ENCODE results near the gene ARMCX5. TPM values are rescaled to one million over a fixed set of nuclear protein-coding genes. Genes with fewer than 3 reads are reported as not detected.

Gene ARMCX5
- 3.6 TPM for polyA plus RNA-seq (2013, experiment 1 of 2; ENCODE audit: insufficient read length)
- 4.4 TPM for polyA plus RNA-seq (2013, experiment 2 of 2; ENCODE audit: insufficient read length)

DNA sequence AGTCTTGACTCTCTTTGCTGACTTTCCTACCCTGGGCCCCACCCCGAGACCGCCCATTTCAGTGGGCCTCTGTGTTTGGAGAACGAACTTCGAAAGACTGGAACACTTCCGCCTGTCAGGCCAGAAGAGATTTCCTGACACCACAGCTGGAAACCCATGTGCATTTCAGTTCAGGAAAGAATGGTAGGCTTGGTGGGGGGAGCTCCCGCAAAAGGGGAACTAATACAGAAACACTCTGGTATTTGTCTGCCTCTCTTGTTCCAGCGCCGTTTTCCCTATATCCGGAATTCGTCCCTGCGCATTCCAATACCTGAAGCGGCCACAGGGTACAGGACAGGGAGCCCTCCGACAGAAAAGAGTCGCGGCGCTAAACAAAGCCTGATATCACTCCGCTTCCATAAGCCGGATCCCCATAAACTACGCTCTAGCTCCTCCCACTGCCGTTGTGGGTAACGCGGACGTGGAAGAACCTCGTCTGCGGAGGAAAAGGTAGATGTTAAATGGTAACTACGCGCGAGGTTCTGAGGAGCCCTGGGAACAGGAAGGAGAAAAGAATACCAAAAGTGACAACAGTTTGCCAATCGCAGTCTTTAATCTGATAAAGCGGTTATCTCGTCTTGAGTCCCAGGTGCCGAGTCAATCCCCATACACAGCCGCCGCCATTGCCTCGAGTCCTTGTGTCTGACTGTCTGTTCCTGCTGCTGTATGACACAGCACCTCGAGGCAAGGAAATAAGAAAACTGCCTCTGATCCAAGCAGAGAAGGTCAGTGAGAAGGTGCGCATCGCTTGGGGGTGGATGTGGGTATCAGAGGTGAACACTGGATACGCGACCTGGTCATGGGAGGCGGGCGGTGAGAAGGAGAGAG is at the start of gene ARMCX5:
Gene ARMCX5, plus strand, starts transcription at position 432 of the 867 bp plus-strand sequence. CDS start 2,627 bp downstream, outside the sequence.
- DNase-seq: peak; percentile 87

DNA sequence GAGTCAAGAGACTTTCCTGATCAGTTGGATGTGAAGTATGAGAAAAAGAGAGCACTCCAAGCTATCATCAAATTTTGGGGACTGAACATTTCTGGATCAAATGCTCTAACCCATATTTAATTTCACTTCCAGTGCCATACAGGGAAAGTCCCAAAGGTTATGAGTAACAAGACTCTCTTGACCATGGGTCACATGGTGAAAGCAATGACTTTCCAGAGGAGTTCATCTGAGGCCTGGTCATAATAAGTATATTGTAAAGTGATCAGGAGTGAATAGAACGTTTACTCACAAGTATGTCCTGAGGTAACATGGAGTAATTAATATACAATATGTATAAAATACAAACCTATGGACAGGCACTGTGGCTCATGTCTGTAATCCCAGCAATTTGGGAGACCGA is 40.7 kb upstream of the ARMCX5 start:
- no peak for DNase-seq

DNA sequence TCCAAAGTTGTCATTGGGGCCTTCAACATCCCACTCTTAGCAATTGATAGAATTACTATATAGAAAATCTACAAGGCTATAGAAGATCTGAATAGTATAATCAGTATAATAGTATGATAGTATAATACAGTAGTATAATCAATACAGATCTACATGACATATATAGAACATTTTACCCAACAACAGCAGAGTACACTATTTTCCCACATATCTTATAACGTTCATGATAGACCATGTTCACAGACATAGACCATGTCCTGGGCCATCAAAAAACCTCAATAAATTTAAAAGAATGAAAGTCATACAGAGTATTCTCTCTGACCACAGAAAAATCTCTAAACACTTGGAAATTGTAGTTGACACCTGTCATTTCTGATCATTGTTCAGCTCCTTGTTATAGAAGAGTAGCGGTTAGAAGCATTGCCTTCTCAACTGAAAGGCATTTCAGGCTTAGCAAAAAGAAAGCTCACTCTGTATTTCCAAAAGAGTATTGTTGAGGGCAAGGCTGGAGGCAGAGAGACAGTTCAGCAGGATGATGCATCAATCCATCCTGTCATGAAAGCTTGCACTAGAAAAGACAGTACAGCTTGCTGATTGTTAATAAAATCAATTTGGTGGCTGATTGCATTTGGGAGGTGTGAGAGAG is 38.8 kb upstream of the ARMCX5 start:
- DNase-seq: no peak

DNA sequence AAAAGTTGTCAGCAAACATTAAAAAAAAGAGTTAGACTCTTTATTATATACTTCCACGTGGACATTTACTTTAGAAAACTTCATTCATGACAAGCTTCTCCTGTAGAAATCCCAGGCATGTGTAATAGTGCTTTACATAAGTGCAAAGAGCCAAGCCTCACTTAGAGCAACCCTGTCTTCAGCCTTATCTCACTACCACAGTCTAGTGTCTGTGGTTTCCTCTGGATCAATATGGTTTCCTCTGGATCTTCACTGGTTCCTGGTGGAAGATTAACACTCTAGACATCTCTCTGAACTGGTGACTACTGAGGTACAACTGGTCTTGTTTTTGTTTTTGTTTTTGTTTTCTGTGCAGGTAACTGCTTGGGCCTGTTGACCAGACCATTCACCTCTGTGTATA is 18.4 kb upstream of the ARMCX5 start:
- no peak for DNase-seq

DNA sequence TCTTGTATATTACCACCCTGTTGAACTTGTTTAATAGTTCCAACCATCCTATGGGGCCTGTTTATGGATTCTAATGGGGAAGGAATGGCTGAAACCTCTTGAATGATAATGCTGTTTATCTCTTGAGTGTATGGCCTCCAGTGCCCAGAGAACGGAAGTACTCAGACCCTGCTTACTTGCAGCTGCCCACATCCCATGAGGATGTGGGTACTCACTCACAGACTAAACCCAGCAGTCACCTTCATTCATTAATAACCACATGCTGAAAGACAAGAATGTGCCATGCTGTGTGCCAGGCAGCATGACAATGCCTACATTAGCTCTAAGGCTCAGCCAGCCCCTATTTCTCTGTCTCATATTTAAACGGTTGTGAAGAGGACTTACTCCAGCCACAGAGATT is 5.9 kb upstream of the ARMCX5 start:
- no peak for DNase-seq

DNA sequence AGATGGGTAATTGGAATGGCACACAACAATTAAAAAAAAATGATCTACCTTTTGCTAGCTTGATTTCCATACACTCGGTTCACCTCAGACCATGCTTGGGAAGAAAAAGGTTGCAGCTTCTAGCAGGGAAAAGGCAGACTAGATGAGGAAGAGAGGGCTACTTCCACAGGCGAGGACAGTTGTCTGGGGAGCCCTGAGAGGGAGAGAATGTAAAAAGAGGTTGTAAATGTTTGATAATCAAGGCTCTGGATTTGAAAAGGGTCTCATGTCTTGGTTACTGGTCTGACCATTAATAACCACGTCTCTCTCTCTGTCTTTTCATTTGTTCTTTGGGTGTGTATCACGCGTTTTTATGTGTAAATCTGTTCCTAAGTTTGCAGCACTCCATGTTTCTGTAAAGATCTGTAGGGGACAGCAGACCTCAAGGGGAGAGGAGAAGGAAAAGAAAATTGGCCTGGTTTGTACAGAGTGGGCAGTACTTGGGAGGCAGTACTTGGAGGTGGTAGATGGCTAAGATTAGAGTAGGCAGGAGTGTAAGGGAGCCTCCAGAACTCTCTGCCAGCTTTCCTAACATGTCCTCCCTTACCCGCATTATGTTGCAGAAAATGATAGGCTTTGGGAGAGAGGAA is 750 bp downstream of the ARMCX5 start:
- DNase-seq: peak; percentile 28

DNA sequence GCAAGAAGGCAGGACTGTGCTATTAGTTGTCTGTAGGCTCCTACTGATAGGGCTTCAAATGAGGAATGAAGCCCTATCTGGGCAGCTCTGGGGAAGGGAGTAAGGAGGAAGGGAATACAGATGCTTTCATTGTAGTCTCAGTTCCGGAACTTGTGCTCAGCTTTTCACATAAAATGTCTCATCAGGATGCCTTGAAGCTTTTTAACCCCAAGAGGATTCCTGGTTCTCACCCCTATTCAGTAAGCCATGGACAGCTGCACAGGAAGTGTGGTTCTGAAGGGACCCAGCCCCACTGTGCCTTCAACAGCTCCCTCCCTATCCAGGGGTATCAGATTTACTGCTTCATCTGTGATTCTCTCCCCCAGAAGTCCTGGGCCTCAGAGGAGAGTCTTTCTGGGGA is 5.0 kb downstream of the ARMCX5 start:
- no peak for DNase-seq

DNA sequence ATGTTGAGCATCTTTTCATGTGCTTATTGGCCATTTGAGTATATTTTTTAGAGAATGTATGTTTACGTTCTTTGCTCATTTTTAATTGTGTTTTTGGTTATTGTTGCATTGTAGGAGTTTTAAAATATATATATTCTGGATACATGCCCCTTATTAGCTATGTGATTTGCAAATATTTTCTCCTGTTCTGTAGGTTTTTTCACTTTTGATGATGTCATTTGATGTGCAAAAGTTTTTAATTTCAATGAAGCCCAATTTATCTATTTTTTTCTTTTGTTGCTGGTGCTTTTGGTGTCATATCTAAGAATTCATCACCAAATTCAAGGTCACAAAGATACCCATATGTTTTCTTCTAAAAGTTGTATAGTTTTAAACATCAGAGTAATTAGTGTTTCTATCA is 6.8 kb downstream of the ARMCX5 start:
- DNase-seq: no peak

DNA sequence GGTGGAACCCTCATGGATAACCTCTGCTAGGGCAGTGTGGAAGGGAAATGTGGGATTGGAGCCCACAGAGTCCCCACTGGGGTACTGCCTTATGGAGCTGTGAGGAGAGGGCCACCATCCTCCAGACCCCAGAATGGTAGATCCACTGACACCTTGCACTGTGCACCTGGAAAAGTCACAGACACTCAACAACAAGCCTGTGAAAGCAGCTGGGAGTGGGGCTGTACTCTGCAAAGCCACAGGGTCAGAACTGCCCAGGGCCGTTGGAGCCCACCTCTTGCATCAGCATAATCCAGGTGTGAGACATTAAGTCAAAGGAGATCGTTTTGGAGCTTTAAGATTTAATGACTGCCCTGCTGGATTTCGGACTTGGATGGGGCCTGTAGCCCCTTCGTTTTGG is 11.6 kb downstream of the ARMCX5 start:
- no peak for DNase-seq

DNA sequence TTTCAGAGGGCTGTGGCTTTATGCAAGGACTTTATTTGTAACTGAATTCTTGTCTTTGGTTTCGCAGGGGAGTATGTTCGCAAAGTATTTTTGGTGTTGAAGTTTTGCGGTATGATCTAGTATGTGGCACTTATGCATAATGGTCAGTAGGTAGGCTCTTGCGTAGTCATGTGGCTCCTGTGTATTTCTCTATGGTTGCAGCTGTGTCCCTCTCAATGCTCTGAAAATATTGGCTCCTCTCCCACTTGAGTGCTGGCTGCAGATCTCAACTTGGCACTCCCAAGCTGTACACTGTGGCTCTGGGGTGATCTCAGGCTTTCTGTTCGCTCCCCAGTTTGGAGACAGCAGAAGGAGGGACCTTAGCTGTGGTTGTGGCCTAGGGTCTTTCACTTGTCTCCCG is 24.8 kb downstream of the ARMCX5 start:
- no peak for DNase-seq

DNA sequence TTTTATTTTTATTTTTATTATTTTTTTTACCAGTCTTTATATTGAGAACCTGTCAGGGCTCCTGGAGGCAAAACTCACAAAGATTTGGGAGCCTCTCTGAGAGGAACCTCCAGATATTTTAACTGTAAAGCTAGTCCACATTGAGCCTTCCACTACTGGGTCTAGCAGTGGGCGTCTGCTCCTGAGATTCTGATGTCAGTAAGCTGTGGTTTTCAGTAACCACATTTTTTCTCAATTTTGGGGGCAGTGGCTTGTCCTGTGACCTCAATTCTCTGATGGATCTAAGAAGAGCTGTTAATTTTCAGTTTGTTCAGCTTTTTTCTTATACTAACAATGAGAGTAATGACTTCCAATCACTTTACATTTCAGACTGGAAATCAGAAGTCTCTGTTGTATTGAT is 28.3 kb downstream of the ARMCX5 start:
- no peak for DNase-seq

DNA sequence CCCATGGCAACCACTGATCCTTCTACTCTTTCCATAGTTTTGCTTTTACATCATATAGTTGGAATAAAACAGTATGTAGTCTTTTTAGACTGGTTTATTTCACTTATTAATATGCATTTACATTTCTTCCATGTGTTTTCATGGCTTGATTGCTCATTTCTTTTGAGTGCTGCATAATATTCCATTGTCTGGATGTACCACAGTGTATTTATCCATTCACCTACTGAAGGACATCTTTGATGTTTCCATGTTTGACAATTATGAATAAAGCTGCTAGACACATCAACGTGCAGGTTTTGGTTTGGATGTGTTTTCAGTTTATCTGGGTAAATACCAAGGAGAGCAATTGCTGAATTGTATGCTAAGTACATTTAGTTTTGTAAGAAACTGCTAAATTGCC is 38.2 kb downstream of the ARMCX5 start:
- no peak for DNase-seq

DNA sequence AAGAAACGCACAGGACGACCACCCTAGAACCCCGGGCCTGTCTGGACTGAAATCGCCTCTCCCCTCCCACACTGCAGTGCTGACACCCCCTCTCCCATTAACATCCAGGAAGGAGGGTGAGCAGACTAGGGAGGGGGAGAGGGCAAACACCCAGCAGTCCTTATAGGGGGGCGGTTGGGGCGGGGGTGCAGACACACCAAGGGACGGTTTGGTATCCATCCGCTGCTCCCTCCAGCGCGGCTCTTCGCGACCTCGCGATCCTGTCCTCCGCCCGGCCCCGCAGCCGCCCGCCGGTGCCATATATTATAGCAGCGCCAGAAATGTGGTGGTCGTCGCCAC is 51.6 kb downstream of the ARMCX5 start:
- DNase-seq: peak; percentile 5

DNA sequence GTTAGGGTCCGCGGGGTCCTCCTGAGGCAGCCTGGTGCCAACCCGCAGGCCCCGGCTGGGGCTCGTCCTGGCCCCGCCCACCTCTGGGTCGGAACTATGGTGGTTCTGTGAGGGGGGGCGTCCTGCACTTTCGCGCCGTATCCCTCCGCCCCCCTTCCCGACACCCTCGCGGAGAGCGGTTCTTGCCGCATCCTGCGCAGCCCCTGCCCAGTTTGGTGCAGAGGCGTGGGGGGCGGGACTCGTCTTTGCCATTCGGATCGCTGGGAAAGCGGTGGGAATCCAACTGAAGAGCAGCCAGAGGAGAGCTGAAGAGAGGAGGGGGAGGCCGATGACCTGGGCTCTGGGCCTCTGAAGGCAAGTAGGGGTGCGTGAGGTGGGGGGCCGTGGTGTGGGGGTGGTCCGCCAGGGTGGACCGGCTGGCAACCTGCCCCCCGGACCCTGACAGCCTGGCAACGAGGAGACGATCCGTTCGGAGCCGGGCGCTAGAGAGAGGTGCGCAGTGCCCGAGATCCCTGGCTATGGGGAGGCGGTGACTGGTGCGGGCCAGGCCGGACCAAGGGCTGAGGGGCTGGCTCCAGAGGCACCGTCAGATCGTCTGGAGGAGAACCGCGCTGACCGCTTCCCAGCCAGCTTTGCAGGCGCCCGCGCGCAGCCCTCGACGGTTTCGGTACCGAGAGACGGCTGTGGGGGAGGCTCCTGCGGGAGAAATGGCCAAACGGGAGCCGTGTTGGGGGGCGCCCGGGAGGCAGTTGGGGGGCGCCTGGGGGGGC is 52.1 kb downstream of the ARMCX5 start, which contains the start of gene GPRASP1:
Gene GPRASP1, plus strand, starts transcription at position 242 of the 770 bp plus-strand sequence. CDS start 2,431 bp downstream, outside the sequence.
- peak; percentile 13 for DNase-seq

DNA sequence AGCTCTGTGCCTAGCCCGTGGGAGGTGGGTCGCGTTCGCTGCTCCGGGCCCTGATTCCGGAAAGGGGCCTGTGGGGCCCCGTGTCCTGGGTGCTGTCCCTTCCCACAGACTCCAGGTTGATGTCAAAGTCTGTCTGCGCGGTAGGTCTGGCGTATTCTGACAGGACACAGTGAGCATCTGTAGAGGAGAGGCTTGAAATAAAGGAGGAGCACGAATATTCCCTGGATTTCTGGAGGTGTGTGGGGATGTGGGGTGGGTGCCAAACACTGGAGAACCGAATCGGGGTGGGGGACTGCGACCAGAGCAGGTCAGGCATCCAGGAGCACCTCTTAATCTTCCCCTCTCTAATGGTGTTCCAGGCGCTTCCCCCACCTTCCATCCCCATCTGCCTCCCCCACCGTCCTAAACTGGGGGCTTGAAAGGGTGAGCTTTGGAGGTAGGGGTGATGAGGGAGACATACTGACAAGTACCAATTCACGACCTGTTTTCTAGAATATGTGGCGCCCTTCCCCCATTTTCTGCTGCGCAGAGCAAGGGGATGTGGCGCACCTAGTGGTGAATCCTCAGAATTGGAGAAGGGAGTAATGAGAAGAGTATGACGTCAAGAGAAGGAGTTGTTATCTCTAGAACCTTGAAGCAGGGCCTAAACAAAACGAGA is 52.8 kb downstream of the ARMCX5 start:
- peak; percentile 37 for DNase-seq
